Ovary (tissue), 9 donors: ENCODE results near the gene BTG1. TPM values are rescaled to one million over a fixed set of nuclear protein-coding genes. Genes with fewer than 3 reads are reported as not detected.

Experiments
- DNase-seq, 5 donors: peaks; one replicate each; pipeline ENCODE4 v3.0.0-alpha.2; 2019 to 2020
- H3K27ac ChIP-seq, 2 donors: fragments of 200-600 bp; one replicate each; pipeline versions ENCODE4 v1.5.1 to v1.8.0; 2019 to 2022
- H3K27me3 ChIP-seq: fragments of 200-600 bp; one replicate; pipeline ENCODE4 v1.8.0; 2022
- H3K36me3 ChIP-seq: fragments of 200-600 bp; sonication (generic); one replicate; pipeline ENCODE4 v1.5.1; 2019
- H3K4me1 ChIP-seq: one replicate; pipeline ENCODE4 v1.8.1; 2013; ENCODE audit warnings: mild to moderate bottlenecking, moderate library complexity; ENCODE audit not compliant: insufficient read depth
- H3K4me3 ChIP-seq: fragments of 200-600 bp; sonication (generic); one replicate; pipeline ENCODE4 v1.5.1; 2017
- H3K9me3 ChIP-seq, 2 donors: fragments of 200-600 bp in 1 of 2; sonication (generic) in 1 of 2; one replicate each; pipeline versions ENCODE4 v1.5.1 to v1.8.1; 2013 to 2019; ENCODE audit warnings: mild to moderate bottlenecking in 1 of 2, moderate library complexity in 1 of 2
- CTCF ChIP-seq, 3 donors: fragments of 450-650 bp in 2 of 3; fragments of 200-600 bp in 1 of 3; IDR thresholded peaks; one replicate each; pipeline versions ENCODE4 v1.5.1 to v1.8.0; 2016 to 2022; ENCODE audit warnings: antibody characterized with exemption in 3 of 3, mild to moderate bottlenecking in 1 of 3
- EP300 ChIP-seq: sonication (generic); formaldehyde crosslinking; IDR thresholded peaks from one replicate; pipeline ENCODE4 v1.6.1; 2017; ENCODE audit warnings: antibody characterized with exemption
- POLR2A ChIP-seq: fragments of 450-650 bp; IDR thresholded peaks from one replicate; pipeline ENCODE4 v1.6.1; 2017; ENCODE audit warnings: antibody characterized with exemption, mild to moderate bottlenecking, moderate library complexity
- WGBS, 3 donors: extraction: QIAGEN DNeasy Blood & Tissue Kit in 1 of 3; methylation state at CpG; one replicate each; pipeline versions ENCODE4 v1.1.5 to v1.1.7; 2013 to 2017; 5-methylcytosine and 5-hydroxymethylcytosine counted together
- intact Hi-C, 4 donors: fragments of 100-400 bp; cut with DNase I; formaldehyde crosslinking; loops; one replicate each; pipeline versions ENCODE4 v1.11.0 to v1.15.1; 2022 to 2023
- polyA plus RNA-seq, 2 donors: library from polyadenylated mRNA; stranded (reverse); fragments of 200-250 nt in 1 of 2; fragments of 350-450 nt in 1 of 2; fragmentation: Illumina TruSeq in 1 of 2; extraction: RNeasy Lipid Tissue Mini Kit (QIAGEN cat#74804) in 1 of 2; gene quantifications; one replicate each; pipeline ENCODE4 v1.2.3, GENCODE V29; 2013 to 2014
- total RNA-seq, 7 donors: library from RNA; depleted of rRNA in 2 of 7; stranded (reverse); fragments of >200 nt in 2 of 7; fragmentation: NEBNext Ultra II Directional in 3 of 7; extraction: Animal tissue kit (Norgen Biotek cat#: 25700) in 3 of 7; gene quantifications; one replicate each; pipeline versions ENCODE4 v1.1.0 to v1.2.4, GENCODE V29; 2016 to 2023
- donor health status: DM: no; HTN: no; CAD: no; lungs with moderate emphysema.
- donor health status: DM: no; HTN: no; CAD: no.
- donor health status: Bipolar disorder and iron deficiency.
- donor health status: DM: yes; HTN: yes; CAD: no.
- donor health status: DM: no; HTN: no; CAD: no.
- donor health status: DM: yes; HTN: yes; CAD: no.

Gene BTG1
- total and polyA plus RNA-seq, 9 donors = 55.8 to 145 (median 86.1) TPM

GRCh38 chr12:92149563-92149962, 3.9 kb upstream of the BTG1 start:
- no peak for TF ChIP-seq POLR2A
- TF ChIP-seq EP300 = no peak
- no peak for TF ChIP-seq CTCF (IDR thresholded peaks at IDR 0.05)
- Histone ChIP-seq H3K27me3 (no peaks in the 10 kb centered on the region), H3K27ac (no peak overlapping the region), H3K4me3 (no peak overlapping the region), H3K9me3 (no peaks in the 10 kb centered on the region), H3K36me3 (no peaks in the 10 kb centered on the region), H3K4me1 (no peaks in the 10 kb centered on the region)
- 97 to 98% (median 98%) methylated on average over 8 of the region's 8 CpGs for WGBS, 3 donors
- no peak for DNase-seq
- intact Hi-C loops = loop anchor here in 3 of 4 donors (5.0 to 10.0 kb wide), 5 partner anchors 95 to 423 kb away; no protein-coding TSS in a partner anchor

- intact Hi-C loops = loop anchor here in 3 of 4 donors (5.0 to 10.0 kb wide), 5 partner anchors 97 to 425 kb away; no protein-coding TSS in a partner anchor
- H3K36me3 ChIP-seq = no peaks in the 10 kb centered on the region
- DNase-seq = no peak
- H3K9me3 ChIP-seq = no peaks in the 10 kb centered on the region
- WGBS, 3 donors = 51 to 66% (median 62%) methylated on average over 3 of the region's 3 CpGs
- no peaks in the 10 kb centered on the region for H3K4me1 ChIP-seq
- no peaks in the 10 kb centered on the region for H3K27me3 ChIP-seq
- peak overlapping the region in 1 of 2 donors; percentile 92 for H3K27ac ChIP-seq
- peak overlapping the region; percentile 92 for H3K4me3 ChIP-seq
- TF ChIP-seq CTCF (IDR thresholded peaks at IDR 0.05) (no peak), EP300 (no peak), POLR2A (no peak)
Measured at GRCh38 chr12:92147491-92147890, 1.8 kb upstream of the BTG1 start.

GRCh38 chr12:92146497-92147224, 1.0 kb upstream of the BTG1 start:
- Histone ChIP-seq H3K27ac (peak overlapping the region; percentile 78 to 92), H3K9me3 (no peaks in the 10 kb centered on the region), H3K27me3 (no peaks in the 10 kb centered on the region), H3K4me3 (peak overlapping the region; percentile 92), H3K4me1 (no peaks in the 10 kb centered on the region), H3K36me3 (no peaks in the 10 kb centered on the region)
- intact Hi-C loops = loop anchor here in 3 of 4 donors (5.0 to 10.0 kb wide), 5 partner anchors 98 to 426 kb away; no protein-coding TSS in a partner anchor
- TF ChIP-seq CTCF (IDR thresholded peaks at IDR 0.05) = no peak
- no peak for TF ChIP-seq EP300
- no peak for TF ChIP-seq POLR2A
- DNase-seq = no peak
- WGBS, 3 donors = 4 to 7% (median 5%) methylated on average over 14 of the region's 14 CpGs

- no peak for TF ChIP-seq EP300
- TF ChIP-seq CTCF (IDR thresholded peaks at IDR 0.05) = peak in 1 of 3 donors; percentile 33
- TF ChIP-seq POLR2A = no peak
- Histone ChIP-seq H3K27ac (peak overlapping the region; percentile 96 to 99), H3K36me3 (no peaks in the 10 kb centered on the region), H3K4me1 (no peaks in the 10 kb centered on the region), H3K27me3 (no peaks in the 10 kb centered on the region), H3K9me3 (no peaks in the 10 kb centered on the region), H3K4me3 (peak overlapping the region; percentile 100)
- 0 to 1% (median 0%) methylated on average over 24 to 28 of the region's 28 CpGs for WGBS, 3 donors
- DNase-seq = no peak
- intact Hi-C loops = loop anchor here in 3 of 4 donors (1.0 to 10.0 kb wide), 6 partner anchors 99 to 427 kb away; no protein-coding TSS in a partner anchor
Measured at GRCh38 chr12:92145481-92145730, 240 bp downstream of the BTG1 start.
